HG03196 (cell line): Measurements from ENCODE around the gene ITGA8.
"Not testable (repeated sequence)": the region's sequence is repeated elsewhere in the genome, so short reads cannot be mapped to it uniquely, and the experiment has no call there.

Source experiments
- ATAC-seq: cut with Tn5 transposase; IDR thresholded peaks from one replicate; pipeline ENCODE4 v1.9.1; 2021; ENCODE audit not compliant: unreplicated experiment

The ITGA8 gene

DNA sequence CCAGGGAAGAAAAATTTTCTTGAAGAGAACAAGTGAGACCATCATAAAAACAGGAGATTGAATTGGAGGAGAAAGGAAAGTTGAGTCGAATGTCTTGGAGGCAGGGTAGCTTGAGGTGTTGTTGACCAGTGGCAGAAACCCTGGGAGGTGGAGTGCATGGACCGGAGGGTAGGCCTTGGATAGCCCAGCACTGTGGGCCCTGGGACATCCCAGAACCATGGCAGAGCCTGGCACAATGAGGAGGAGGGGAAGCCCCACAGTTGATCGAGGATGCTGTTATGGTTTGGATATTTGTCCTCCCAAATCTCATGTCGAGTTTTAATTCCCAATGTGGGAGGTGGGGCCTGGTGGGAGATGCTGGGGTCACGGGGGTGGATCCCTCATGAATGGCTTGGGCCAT lies 157.1 kb downstream of the ITGA8 start:
- no peak for ATAC-seq

DNA sequence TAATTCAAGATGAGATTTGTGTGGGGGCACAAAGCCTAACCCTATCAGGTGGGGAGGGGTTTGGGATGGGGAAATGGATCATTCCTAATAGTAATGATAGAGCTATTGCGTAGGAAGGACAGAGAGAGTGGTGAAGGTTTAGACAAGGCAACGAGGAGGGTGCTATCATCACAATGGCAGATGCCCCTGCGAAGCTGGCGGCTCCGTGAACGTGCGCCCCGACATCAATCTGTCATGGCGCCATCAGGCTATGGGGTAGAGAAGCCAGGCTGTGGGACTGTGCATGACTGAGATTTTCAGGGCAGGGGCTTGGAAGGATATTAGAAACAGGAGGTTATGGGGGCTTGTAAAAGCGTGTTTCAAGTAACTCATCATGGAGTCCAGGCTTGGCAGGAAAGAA lies 157.6 kb downstream of the ITGA8 start:
- ATAC-seq = no peak

DNA sequence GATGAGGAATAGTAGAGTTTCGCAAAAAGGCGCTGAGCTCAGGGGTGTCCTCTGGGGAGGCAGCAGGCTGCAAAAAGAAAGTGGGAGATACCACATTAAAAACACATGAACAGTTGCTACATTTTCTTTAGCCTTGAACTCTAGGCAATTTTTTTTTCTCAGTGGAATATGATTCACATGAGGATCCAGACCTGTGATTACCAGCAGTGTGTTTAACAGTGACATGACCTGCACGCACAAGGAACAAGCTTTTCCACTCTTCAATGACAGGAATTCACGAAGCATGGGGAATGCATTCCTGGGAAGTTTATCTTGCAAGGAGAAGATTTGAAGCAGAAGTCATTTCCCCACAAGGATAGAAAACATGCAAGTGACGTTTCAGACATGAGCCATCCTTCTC lies 161.6 kb downstream of the ITGA8 start:
- no peak for ATAC-seq

DNA sequence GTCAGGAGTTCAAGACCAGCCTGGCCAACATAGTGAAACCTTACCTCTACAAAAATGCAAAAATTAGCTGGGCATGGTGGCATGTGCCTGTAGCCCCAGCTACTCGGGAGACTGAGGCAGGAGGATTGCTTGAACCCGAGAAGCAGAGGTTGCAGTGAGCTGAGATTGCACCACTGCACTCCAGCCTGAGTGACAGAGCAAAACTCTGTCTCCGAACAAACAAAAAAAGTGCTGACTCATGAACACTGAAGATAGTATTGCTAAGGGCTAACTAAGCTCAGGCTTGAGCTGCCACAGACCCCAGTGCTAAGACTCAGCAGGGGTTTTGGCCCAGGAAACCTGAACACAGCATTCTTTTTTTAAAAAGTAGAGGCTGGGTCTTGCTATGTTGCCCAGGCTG lies 162.6 kb downstream of the ITGA8 start:
- not testable (repeated sequence) for ATAC-seq

DNA sequence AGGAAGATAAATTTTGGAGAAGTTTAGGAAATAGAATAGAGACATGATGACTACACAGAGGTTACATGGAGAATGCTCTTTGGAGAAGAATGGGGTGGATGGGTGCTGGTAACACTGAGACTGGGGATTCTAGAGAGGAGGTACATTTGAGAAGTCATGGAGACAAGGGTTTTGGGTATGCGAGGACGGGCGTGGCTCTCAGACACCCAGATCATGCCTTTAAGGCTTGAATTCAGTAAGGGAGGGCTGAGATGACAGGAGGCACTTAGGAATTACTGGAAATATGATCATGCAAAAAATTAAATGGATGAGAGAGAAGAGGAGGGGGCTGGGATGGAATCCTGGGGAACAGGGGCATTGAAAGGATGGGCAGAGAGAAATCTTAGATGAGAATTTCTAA lies 168.8 kb downstream of the ITGA8 start:
- ATAC-seq = no peak

DNA sequence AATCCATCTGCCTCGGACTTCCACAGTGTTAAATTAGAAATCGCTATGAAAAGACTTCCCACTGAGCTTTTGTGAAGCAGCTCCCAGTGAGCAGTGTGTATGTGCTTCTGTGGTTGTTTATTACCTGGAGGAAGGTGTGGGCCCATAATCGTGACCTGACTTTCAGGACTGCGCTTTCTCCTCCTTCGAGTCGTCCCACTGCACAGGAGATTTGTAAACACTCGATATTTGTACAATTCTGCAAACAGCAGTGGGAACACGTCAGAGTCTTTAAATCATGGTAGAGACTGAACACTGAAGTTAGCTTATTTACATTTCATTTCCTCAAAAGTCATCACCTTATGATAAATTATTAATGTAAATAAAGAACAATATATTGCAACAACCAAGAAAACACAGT lies 171.4 kb downstream of the ITGA8 start:
- ATAC-seq = no peak

DNA sequence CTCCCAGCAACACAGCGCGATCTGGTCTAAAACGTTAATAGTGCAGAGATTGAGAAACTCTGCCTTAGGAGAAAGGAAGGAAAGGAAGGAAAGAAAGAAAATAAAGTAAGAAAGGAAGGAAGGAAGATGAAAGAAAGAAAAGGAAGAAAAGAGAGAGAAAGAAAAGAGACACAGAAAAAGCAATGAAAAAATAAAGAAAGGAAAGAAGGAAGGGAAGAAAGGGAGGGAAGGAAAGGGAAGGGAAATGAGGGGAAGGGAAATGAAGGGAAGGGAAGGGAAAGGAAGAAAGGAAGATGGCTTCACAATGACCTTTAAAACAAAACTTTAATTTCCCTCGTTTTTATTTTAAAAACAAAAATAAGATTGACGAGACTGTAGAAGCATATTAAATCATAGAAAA lies 173.1 kb downstream of the ITGA8 start:
- no peak for ATAC-seq

DNA sequence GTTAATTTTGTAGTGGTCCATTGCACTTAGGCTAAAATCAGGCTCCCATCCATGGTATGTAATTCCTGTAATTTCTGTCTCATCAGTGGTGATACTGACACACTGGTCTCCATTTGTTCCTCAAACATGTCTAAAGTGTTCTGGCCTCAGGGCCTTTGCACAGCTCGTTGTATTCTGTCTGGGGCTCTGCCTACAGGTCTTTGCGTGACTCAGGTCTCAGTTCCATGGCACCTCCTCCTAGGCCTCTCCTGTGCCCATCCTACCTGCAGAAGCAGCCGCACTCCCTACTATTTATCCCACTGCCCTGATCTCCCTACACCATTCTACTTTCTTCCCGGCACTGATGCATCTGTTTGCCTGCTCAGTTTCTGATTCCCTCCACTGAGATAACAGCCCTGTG lies 173.8 kb downstream of the ITGA8 start:
- no peak for ATAC-seq

DNA sequence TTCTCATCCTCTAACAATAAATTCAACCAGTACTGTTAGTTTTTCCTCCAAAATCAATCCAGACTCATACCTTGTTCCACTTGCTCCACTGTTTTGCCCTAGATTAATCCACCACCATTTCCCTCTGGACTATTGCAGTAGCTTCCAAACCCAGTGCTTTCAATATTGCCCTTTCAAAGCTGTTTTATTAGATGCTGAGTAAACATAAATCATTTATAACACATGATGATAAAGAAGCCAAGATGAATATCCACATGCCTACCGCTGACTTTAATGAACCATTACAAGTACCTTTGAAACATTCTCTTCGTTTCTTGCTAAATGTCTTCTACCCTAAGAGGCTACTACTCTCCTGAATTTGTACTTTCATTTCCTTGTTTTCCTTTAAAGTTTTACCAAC lies 174.5 kb downstream of the ITGA8 start:
- ATAC-seq = no peak

DNA sequence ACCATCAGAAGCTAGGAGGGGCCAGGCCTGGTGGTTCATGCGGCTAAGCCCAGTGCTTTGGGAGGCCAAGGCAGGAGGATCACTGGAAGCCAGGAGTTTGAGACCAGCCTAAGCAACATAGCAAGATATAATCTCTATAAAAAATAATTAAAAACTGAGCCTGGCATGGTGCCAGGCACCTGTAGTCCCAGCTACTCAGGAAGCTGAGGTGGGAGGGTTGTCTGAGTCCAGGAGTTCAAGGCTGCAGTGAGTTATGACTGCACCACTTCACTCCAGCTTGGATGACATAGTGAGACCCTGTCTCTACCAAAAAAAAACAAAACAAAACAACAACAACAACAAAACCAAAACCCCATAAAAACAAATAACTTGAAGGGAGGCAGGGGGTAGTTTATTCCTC lies 175.7 kb downstream of the ITGA8 start:
- no peak for ATAC-seq

DNA sequence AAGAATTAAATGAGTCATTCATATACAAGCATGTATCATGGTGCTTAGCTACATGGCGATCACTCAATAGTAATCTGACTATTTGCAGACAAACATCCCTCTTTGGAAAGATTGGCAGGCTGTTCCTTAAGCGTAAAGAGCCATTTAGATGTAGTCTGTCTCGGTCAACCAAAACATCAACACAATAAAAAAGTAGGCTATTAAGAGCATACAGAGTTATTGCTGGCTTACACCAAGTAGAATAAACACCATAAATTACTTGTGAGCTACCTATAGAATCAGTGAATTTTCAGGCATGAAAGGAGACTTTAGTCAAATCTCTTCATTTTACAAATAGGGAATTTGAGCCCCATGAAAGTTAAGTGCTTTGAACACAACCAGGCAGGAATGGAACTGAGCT lies 176.9 kb downstream of the ITGA8 start:
- ATAC-seq = no peak

DNA sequence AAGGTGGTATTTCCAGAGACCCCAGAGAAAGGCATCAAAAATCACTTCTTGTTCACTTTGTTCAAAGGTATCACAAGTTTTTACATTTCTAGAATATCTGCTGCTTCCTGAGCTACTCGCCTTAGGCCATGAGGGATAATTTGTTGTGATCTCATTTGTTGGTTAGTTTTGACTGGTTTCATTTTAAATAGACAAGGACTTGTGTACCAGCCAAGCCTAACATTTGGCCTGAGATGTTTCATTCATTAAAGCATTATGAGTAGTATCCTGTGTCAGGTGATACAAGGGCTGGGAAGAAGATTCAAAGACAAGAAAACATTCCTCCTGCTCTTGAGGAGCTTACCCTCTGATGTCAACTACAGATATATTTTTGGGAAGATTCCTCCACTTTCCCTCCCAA lies 178.3 kb downstream of the ITGA8 start:
- no peak for ATAC-seq

DNA sequence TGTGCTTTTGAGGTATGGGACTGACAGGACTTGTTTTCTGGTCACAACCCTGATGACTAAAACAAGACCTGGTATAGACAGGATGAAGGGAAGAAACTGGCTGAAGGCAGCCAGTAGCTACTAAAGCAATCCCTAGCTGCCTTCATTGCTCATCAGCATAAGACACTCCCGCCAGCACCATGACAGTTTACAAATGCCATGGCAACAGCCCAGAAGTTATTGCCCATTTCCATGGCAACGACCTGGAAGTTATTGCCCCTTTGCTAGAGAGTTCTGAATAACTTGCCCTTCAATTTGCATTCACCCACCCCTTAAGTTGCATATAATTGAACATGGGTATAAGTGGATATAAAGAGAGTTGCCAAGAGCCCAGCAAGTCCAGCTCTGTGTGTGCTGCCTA lies 179.0 kb downstream of the ITGA8 start:
- no peak for ATAC-seq

DNA sequence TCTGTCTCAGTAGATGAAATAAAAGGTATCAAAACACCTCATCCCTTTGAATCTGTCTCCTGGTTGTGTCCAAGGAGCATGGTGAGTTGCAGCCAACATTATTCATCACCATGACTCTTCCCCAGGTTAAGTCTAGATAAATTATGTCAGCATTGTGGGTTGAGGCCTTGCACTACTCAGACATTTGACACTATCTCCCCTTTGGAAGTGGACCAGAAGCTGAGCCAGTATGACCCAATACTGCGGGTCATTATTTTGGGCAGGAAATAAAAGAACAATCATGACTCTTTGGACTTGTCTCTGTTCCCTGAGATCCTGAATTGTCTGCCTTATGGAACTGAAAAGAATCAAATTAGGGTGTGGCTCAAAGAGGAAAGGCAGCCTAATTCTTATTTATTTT lies 180.5 kb downstream of the ITGA8 start:
- ATAC-seq = no peak

DNA sequence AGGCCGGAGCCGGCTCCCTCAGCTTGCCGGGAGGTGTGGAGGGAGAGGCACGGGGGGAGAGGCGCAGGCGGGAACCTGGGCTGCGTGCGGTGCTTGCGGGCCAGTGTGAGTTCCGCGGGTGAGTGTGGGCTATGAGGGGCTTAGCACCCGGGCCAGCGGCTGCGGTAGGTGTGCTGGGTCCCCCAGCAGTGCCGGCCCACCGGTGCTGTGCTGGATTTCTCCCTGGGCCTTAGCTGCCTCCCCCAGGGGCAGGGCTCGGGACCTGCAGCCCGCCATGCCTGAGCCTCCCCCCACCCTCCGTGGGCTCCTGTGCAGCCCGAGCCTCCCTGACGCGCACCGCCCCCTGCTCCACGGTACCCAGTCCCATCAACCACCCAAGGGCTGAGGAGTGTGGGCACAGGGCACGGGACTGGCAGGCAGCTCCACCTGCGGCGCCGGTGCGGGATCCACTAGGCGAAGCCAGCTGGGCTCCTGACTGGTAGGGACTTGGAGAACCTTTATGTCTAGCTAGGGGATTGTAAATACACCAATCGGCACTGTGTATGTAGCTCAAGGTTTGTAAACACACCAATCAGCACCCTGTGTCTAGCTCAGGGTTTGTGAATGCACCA lies 184.7 kb downstream of the ITGA8 start:
- not testable (repeated sequence) for ATAC-seq

DNA sequence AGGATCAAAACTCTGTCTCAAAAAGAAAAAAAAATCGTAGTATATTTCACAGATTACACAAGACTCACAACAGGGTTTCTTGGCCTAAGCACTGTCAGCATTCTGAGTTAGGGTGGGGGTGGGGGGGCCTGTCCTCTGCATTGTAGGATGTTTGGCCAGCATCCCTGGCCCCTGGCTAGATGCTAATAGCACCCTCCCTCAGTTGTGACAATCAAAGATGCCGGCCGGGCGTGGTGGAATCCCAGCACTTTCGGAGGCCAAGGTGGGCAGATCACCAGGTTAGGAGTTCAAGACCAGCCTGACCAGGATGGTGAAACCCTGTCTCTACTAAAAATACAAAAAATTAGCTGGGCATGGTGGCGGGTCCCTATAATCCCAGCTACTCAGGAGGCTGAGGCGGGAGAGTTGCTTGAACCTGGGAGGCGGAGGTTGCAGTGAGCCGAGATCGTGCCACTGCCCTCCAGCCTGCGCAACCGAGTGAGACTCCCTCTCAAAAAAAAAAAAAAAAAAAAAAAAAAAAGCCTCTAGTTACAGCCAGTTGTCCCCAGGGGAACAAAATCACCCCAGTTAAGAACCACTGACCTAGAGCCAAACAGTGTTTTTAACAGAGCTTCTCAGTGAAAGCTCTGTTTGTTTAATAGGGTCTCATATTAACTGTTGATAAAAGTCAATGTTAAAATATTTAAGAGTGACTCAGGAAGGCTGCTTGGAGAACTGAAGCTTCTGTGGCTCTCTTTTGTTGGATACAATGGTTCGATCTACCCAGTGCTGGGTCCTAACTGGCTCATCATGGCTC lies 187.6 kb downstream of the ITGA8 start:
- ATAC-seq = no peak

DNA sequence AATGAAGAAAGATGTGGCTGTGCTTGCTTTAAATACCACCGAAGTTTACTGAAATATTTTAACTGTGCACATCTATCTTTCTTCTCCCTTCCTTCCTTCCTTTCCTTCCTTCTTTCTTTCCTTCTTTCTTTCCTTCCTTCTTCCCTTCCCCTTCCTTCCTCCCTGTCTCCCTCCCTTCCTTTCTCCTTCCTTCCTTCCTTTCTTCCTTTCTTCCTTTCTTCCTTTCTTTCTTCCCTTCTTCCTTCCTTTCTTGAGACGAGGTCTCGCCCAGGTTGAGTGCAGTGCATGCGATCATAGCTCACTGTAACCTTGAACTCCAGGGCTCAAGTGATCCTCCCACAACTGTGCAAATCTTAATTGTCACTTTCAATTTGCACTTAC lies 190.9 kb downstream of the ITGA8 start:
- ATAC-seq = no peak

DNA sequence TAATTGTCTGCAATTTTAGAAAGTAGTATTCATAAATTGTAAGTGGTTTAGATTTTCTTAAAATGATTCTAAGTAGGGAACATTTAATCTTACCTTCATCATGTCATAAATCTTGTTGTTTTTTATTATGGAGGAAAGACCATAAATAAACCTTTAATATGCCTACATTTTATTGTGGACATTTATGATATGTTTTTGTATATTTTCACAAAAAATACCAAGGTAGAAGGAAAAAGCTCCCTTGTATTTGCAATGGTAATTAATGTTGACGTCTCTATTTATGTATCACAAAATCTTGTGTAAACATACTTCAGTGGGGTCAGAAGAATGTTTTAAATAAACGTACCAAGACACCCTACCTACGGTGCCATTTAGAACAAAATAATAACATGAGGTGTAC lies 193.0 kb downstream of the ITGA8 start:
- ATAC-seq = no peak

DNA sequence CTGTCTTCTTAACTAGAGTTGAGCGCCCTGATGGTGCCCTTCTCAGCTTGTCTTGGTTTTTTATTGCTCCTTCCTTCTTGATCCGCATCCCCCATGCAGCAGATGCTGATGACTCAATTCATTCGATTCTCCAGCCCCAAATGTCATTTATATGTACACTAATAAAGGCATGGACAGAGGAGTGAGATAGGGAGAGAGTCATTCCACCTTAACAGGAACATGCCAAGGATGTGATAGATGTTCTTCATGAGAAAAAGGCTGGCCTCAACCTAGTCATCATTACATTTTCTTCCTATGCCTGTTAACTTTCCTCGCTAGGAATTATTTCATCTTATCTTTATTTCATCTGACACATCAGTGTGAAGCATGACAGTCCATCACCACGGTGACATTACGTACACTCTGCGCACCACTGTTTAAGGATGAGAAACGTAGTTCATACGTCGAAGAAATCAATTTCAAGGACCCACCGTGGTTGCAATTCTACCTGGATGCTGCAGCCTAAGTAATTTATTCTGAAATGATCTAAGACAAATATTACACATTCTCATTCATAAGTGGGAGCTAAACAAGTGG lies 198.3 kb downstream of the ITGA8 start:
- no peak for ATAC-seq

DNA sequence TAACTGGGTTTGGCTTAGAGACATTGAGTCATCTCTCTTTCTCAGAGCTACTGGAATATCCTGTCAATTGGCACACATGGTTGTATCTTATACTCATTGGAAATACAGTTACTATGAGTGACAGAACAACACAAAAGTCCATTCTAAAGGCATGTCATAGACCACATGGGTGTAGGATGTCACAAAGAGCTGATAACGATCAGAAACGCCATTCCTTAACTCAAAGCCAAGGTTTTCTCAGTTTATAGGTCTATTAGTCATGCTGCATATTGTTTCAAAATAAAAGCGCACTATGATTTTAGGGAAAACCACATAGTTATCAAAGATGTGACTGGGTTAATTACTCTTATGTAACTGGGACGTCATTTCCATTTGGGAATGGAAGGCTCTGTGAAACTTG lies 201.5 kb downstream of the ITGA8 start:
- no peak for ATAC-seq

DNA sequence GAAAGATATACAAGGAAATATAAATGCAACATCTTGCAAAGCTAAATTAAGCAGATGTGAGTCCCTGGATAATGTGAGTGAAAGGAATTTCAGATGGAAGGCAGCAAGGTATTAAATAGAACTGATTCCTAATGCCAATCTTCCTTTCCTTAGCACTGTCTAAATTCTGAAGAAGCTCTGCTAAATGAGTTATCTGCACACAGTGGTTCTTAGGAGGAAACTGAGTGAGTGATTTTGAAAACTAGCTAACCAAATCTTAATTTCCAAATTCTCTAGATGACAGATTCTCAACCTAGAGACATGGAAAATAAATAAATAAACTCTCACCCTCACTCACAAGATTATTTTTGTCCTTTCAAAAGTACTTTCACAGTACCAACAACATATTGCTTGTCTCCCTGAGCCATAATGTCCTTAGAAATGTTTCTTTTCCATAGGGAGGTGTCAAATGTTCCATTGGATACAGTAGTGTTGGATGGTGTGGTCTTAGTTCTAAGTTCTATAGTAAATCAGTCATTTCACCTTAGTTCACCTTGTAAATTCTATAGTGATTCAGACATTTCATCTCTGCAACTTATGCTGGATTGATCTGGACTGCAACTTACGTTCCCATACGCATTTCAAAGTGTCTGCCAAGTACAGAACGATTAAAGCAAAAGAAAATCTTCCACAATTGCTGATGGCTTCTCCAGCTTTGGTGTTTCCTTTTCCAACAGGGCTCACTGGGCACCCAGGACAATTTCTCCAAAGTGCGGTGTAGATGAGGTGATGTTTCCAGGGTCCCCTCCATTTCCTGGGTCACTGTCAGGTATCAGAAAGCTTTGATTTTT lies 203.3 kb downstream of the ITGA8 start:
- ATAC-seq = no peak

DNA sequence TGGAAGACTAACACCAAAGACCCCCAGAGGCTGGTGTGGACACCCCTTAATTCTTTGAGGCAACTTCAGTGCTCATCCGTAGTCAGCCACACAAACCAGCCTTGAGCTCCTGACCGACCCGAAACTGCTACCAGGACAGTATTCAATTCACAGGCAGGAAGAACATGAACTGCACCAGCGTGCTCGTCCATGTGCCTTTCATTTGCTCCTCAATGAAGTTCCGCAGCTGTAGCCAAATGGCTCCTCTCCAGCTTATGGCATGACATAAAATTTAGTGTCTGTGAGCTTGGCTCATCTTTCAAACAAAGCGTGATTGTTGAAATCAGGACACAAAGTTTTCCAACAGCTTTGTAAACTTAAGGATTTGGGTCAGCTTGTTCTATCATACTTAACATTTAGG lies 204.5 kb downstream of the ITGA8 start:
- ATAC-seq = no peak
